GM12878 (cell line): ENCODE measurements around the gene RPS6KA5. TPM values are rescaled to one million over a fixed set of nuclear protein-coding genes. Genes with fewer than 3 reads are reported as not detected.

Source experiments
- ATAC-seq: fragments of 200-7000 bp; cut with Tn5 transposase; 3 replicates; pipeline ENCODE4 v1.9.1; 2020; ENCODE audit warnings: mild to moderate bottlenecking, moderate library complexity
- BruUV-seq: library from RNA; stranded (reverse); fragments of 400-500 nt; replicated peaks from 2 replicates; lab custom pipeline; 2021; lab: Mats Ljungman, UMichigan
- CTCF ChIA-PET: fragments of 300-600 bp; sonication (Branson Sonifier 250); formaldehyde crosslinking; extraction: SDS; loops from one replicate; lab custom pipeline; 2021; ENCODE audit warnings: inconsistent platforms; lab: Yijun Ruan, JAX
- POLR2A ChIA-PET: fragments of 350-600 bp; formaldehyde crosslinking; extraction: SDS; loops from one replicate; lab custom pipeline; 2021; ENCODE audit warnings: inconsistent platforms; lab: Charles Lee
- RAD21 ChIA-PET: fragments of 300-600 bp; sonication (Branson Sonifier 250); formaldehyde crosslinking; loops from one replicate; lab custom pipeline; 2023; ENCODE audit warnings: antibody characterized with exemption; ENCODE audit not compliant: unreplicated experiment; lab: Charles Lee
- SMC1A ChIA-PET: fragments of 300-600 bp; sonication (Branson Sonifier 250); formaldehyde crosslinking; loops from one replicate; lab custom pipeline; 2023; ENCODE audit not compliant: unreplicated experiment, uncharacterized antibody; lab: Charles Lee
- DNase-seq: peaks from one replicate; pipeline ENCODE4 v3.0.0-alpha.2; 2011; ENCODE audit warnings: low read depth, low spot score
- FAIRE-seq: peaks from 3 replicates; lab custom pipeline; 2011; peaks lifted over from hg19 to GRCh38; lab: Jason Lieb, UNC
- H2AFZ ChIP-seq: 2 replicates; pipeline ENCODE4 v1.6.0; 2011; ENCODE audit warnings: low read depth, low read length, control low read depth; ENCODE audit not compliant: control insufficient read depth
- H3K27ac ChIP-seq: 2 replicates; pipeline ENCODE4 v1.5.1; 2011; ENCODE audit warnings: control low read depth; ENCODE audit not compliant: control insufficient read depth, insufficient read depth
- H3K27me3 ChIP-seq, 2 experiments: replicated peaks in 1 of 2; 2 replicates each; pipeline versions ENCODE4 v1.6.0 to v1.6.1; 2011; ENCODE audit warnings: low read length in 1 of 2; ENCODE audit not compliant: control insufficient read depth in 2 of 2, insufficient read depth in 2 of 2
- H3K36me3 ChIP-seq, 2 experiments: 2 replicates each; pipeline ENCODE4 v1.5.1; 2011; ENCODE audit warnings: low read length in 1 of 2; ENCODE audit not compliant: control insufficient read depth in 2 of 2, insufficient read depth in 2 of 2
- H3K4me1 ChIP-seq: 2 replicates; pipeline ENCODE4 v1.6.1; 2011; ENCODE audit warnings: mild to moderate bottlenecking, low read length, moderate library complexity, mixed read lengths; ENCODE audit not compliant: control insufficient read depth, insufficient read depth
- H3K4me2 ChIP-seq: 2 replicates; pipeline ENCODE4 v1.6.0; 2011; ENCODE audit warnings: control low read depth; ENCODE audit not compliant: control insufficient read depth, insufficient read depth
- H3K4me3 ChIP-seq: fragments of 200-600 bp; sonication (generic); 2 replicates; pipeline ENCODE4 v1.5.1; 2016
- H3K79me2 ChIP-seq: 2 replicates; pipeline ENCODE4 v1.6.0; 2011; ENCODE audit warnings: low read length; ENCODE audit not compliant: control insufficient read depth, insufficient read depth
- H3K9ac ChIP-seq: 2 replicates; pipeline ENCODE4 v1.8.0; 2011; ENCODE audit warnings: low read length, control low read depth, mixed read lengths; ENCODE audit not compliant: control insufficient read depth, insufficient read depth
- H3K9me3 ChIP-seq: replicated peaks from 3 replicates; pipeline ENCODE4 v1.5.1; 2011; ENCODE audit warnings: mild to moderate bottlenecking, low read length; ENCODE audit not compliant: control insufficient read depth, insufficient read depth
- H4K20me1 ChIP-seq: 2 replicates; pipeline ENCODE4 v1.6.0; 2011; ENCODE audit not compliant: control insufficient read depth, insufficient read depth
- ATF7 ChIP-seq: fragments of 450-650 bp; IDR thresholded peaks from 2 replicates; pipeline ENCODE4 v1.6.1; 2016; ENCODE audit warnings: low read depth, mild to moderate bottlenecking
- FOS ChIP-seq: IDR thresholded peaks from 3 replicates; pipeline ENCODE4 v1.6.1; 2011; ENCODE audit warnings: borderline replicate concordance; ENCODE audit not compliant: insufficient read length; ENCODE audit errors: extremely low read depth
- LARP7 ChIP-seq: fragments of 450-650 bp; IDR thresholded peaks from 2 replicates; pipeline ENCODE4 v1.6.1; 2017; ENCODE audit warnings: mild to moderate bottlenecking
- MAX ChIP-seq: IDR thresholded peaks from 2 replicates; pipeline ENCODE4 v1.6.1; 2012; ENCODE audit warnings: low read depth, low read length, improper control_type of control experiment
- MEF2B ChIP-seq: fragments of 450-650 bp; IDR thresholded peaks from 2 replicates; pipeline ENCODE4 v1.6.1; 2018; ENCODE audit warnings: mild to moderate bottlenecking, moderate library complexity; ENCODE audit not compliant: partially characterized antibody, poor library complexity, severe bottlenecking
- NR2C1 ChIP-seq: fragments of 450-650 bp; IDR thresholded peaks from 2 replicates; pipeline ENCODE4 v1.6.1; 2017; ENCODE audit warnings: antibody characterized with exemption, mild to moderate bottlenecking, moderate library complexity
- PKNOX1 ChIP-seq: fragments of 450-650 bp; IDR thresholded peaks from 2 replicates; pipeline ENCODE4 v1.6.1; 2016; ENCODE audit warnings: mild to moderate bottlenecking
- POLR2AphosphoS5 ChIP-seq: IDR thresholded peaks from 2 replicates; pipeline ENCODE4 v1.6.1; 2011; ENCODE audit warnings: mild to moderate bottlenecking, low read length, inconsistent platforms
- RAD51 ChIP-seq: fragments of 450-650 bp; IDR thresholded peaks from 2 replicates; pipeline ENCODE4 v1.6.1; 2016; ENCODE audit warnings: moderate library complexity, mild to moderate bottlenecking, inconsistent platforms
- SIN3A ChIP-seq: IDR thresholded peaks from 2 replicates; pipeline ENCODE4 v1.6.1; 2012; ENCODE audit warnings: low read depth, low read length, improper control_type of control experiment
- SMAD1 ChIP-seq: fragments of 450-650 bp; IDR thresholded peaks from 2 replicates; pipeline ENCODE4 v1.6.1; 2018; ENCODE audit warnings: mild to moderate bottlenecking, low read depth; ENCODE audit not compliant: partially characterized antibody
- SUZ12 ChIP-seq: fragments of 200-600 bp; sonication (generic); IDR thresholded peaks from one replicate; pipeline ENCODE4 v1.6.1; 2018; ENCODE audit warnings: antibody characterized with exemption, mild to moderate bottlenecking; ENCODE audit not compliant: unreplicated experiment
- TBL1XR1 ChIP-seq: IDR thresholded peaks from 2 replicates; pipeline ENCODE4 v1.6.1; 2012; ENCODE audit warnings: low read depth, low read length, improper control_type of control experiment
- USF2 ChIP-seq: IDR thresholded peaks from 2 replicates; pipeline ENCODE4 v1.6.1; 2011; ENCODE audit warnings: low read depth, low read length, improper control_type of control experiment, borderline replicate concordance
- YY1 ChIP-seq: IDR thresholded peaks from 2 replicates; pipeline ENCODE4 v1.6.1; 2011; ENCODE audit warnings: low read depth, mild to moderate bottlenecking, low read length
- in situ Hi-C: fragments of 300-500 bp; cut with MboI; formaldehyde crosslinking; loops from 9 replicates; pipeline ENCODE4 v1.14.3; 2018; ENCODE audit warnings: mixed read lengths
- intact Hi-C: fragments of 100-400 bp; cut with micrococcal nuclease; formaldehyde crosslinking; loops from one replicate; pipeline ENCODE4 v1.14.2; 2022; ENCODE audit not compliant: unreplicated experiment
- polyA plus RNA-seq, 11 experiments: library from polyadenylated mRNA; depleted of rRNA in 4 of 11; unstranded in 6 of 11; stranded (reverse) in 5 of 11; fragments of >200 nt; fragmentation: Nextera tagmentation in 4 of 11; fragmentation: Illumina TruSeq in 1 of 11; extraction: Ambion mirVana in 4 of 11; extraction: Trizol in 1 of 11; gene quantifications; 1 replicate in 1 of 11; 2 replicates in 10 of 11; pipeline versions ENCODE4 v1.2.1 to v1.2.3, GENCODE V29; 2011 to 2016; ENCODE audit warnings: inconsistent platforms in 2 of 11, missing spikeins in 2 of 11, low read depth in 1 of 11
- total RNA-seq, 4 experiments: library from RNA; depleted of rRNA in 3 of 4; stranded (reverse); fragments of >200 nt in 3 of 4; fragmentation: Illumina TruSeq in 1 of 4; extraction: Trizol in 1 of 4; gene quantifications; 2 replicates each; pipeline versions ENCODE4 v1.2.1 to v1.2.3, GENCODE V29; 2013 to 2021

RPS6KA5 gene
- total and polyA plus RNA-seq, 10 of the 15 experiments (the other 5 are each of a cell fraction or from before 2014, with no cell fraction given): 1.4 to 7.0 (median 3.7) TPM

GRCh38 chr14:91004987-91005386, 55.5 kb downstream of the RPS6KA5 start:
- RAD21 ChIA-PET: no interaction called here

More at GRCh38 chr14:91004987-91005386, 55.5 kb downstream of the RPS6KA5 start:
- no peaks in the 10 kb centered on the region for H3K27me3 ChIP-seq
- ChIA-PET SMC1A (interaction anchor here (1.0 to 1.3 kb wide), 2 partner anchors 10 to 34 kb away, joined by 3 read pairs; no protein-coding TSS in a partner anchor), POLR2A (no interaction called here), CTCF (interaction anchor here (0.7 kb wide), 1 partner anchor 39 kb away, joined by 3 read pairs; no protein-coding TSS in a partner anchor)
- BruUV-seq: no TSS peak
- no peak overlapping the region for H3K4me2 ChIP-seq
- H3K4me1 ChIP-seq: peaks cover 10% of the 10 kb centered on the region; the same call in 1 of the 2 replicates
- no peak for ATAC-seq
- intact Hi-C loops: loop anchor here (5.0 kb wide), 2 partner anchors 57 to 112 kb away; partner anchors contain the start of gene RPS6KA5
- no peak overlapping the region for H3K27ac ChIP-seq
- no peaks in the 10 kb centered on the region for H3K79me2 ChIP-seq
- FAIRE-seq: no peak
- H3K9ac ChIP-seq: no peak overlapping the region
- in situ Hi-C loops: no loop called here
- TF ChIP-seq RAD51: no peak
- no peak for TF ChIP-seq LARP7
- TF ChIP-seq ATF7: no peak
- TF ChIP-seq MAX: no peak
- TF ChIP-seq TBL1XR1: no peak
- TF ChIP-seq SMAD1: no peak
- TF ChIP-seq SUZ12: no peak
- no peak for TF ChIP-seq NR2C1
- no peak for TF ChIP-seq SIN3A
- no peak for TF ChIP-seq YY1
- no peak for TF ChIP-seq PKNOX1
- TF ChIP-seq MEF2B: no peak
- TF ChIP-seq FOS: no peak
- TF ChIP-seq USF2: no peak
- no peak for TF ChIP-seq POLR2AphosphoS5
- no peak overlapping the region for H3K4me3 ChIP-seq
- H3K9me3 ChIP-seq: no peaks in the 10 kb centered on the region
- H2AFZ ChIP-seq: no peak overlapping the region
- no peaks in the 10 kb centered on the region for H4K20me1 ChIP-seq
- no peak for DNase-seq
- no peaks in the 10 kb centered on the region for H3K36me3 ChIP-seq
